Calu3 (cell line): ENCODE data around the gene PRKCA. TPM values are rescaled to one million over a fixed set of nuclear protein-coding genes. Genes with fewer than 3 reads are reported as not detected.
"Not testable (repeated sequence)": the region's sequence is repeated elsewhere in the genome, so short reads cannot be mapped to it uniquely, and the experiment has no call there.

Experiments used
- BruUV-seq: library from RNA; stranded (reverse); fragments of 400-500 nt; replicated peaks from 2 replicates; lab custom pipeline; 2021; lab: Mats Ljungman, UMichigan
- CTCF ChIA-PET: fragments of 300-600 bp; sonication (Branson Sonifier 250); formaldehyde crosslinking; loops from one replicate; lab custom pipeline; 2022; ENCODE audit warnings: antibody characterized with exemption; lab: Charles Lee
- DNase-seq: peaks from one replicate; pipeline ENCODE4 v3.0.0; 2022
- H3K27ac Mint-ChIP-seq: one replicate; pipeline ENCODE4 v1.8.0; 2022; ENCODE audit warnings: mixed read lengths; ENCODE audit not compliant: unreplicated experiment
- H3K27me3 Mint-ChIP-seq: one replicate; pipeline ENCODE4 v1.8.0; 2022; ENCODE audit warnings: mixed read lengths; ENCODE audit not compliant: unreplicated experiment
- H3K36me3 Mint-ChIP-seq: one replicate; pipeline ENCODE4 v1.8.0; 2022; ENCODE audit warnings: mild to moderate bottlenecking, moderate library complexity, mixed read lengths; ENCODE audit not compliant: insufficient read depth, unreplicated experiment
- H3K4me1 Mint-ChIP-seq: one replicate; pipeline ENCODE4 v1.8.0; 2022; ENCODE audit warnings: mild to moderate bottlenecking, low read depth, mixed read lengths; ENCODE audit not compliant: unreplicated experiment
- H3K4me3 Mint-ChIP-seq: one replicate; pipeline ENCODE4 v1.8.0; 2022; ENCODE audit warnings: mild to moderate bottlenecking, low read depth, moderate library complexity, mixed read lengths; ENCODE audit not compliant: unreplicated experiment
- H3K9me3 Mint-ChIP-seq: one replicate; pipeline ENCODE4 v1.8.0; 2022; ENCODE audit warnings: low read depth, mixed read lengths; ENCODE audit not compliant: unreplicated experiment
- CTCF ChIP-seq: fragments of 200-600 bp; IDR thresholded peaks from one replicate; pipeline ENCODE4 v1.8.0; 2022; ENCODE audit warnings: antibody characterized with exemption; ENCODE audit not compliant: unreplicated experiment
- intact Hi-C: fragments of 100-400 bp; cut with micrococcal nuclease; formaldehyde crosslinking; loops from one replicate; pipeline ENCODE4 v1.10.0; 2022; ENCODE audit not compliant: unreplicated experiment
- total RNA-seq: library from RNA; stranded (reverse); gene quantifications from 2 replicates; pipeline ENCODE4 v1.2.3, GENCODE V29; 2022

PRKCA gene
- total RNA-seq, 1 experiment from 2014 or later = 126 TPM

- intact Hi-C loops = no loop called here
- CTCF ChIA-PET = no interaction called here
- peaks cover 4% of the 10 kb centered on the region for H3K36me3 Mint-ChIP-seq
- BruUV-seq = no TSS peak
- H3K4me1 Mint-ChIP-seq = peaks cover 16% of the 10 kb centered on the region
- peaks cover 5% of the 10 kb centered on the region for H3K9me3 Mint-ChIP-seq
- no peak for TF ChIP-seq CTCF
- H3K4me3 Mint-ChIP-seq = no peak overlapping the region
- H3K27ac Mint-ChIP-seq = no peak overlapping the region
- no peaks in the 10 kb centered on the region for H3K27me3 Mint-ChIP-seq
- no peak for DNase-seq
Observed at GRCh38 chr17:66612993-66613392, 310.6 kb downstream of the PRKCA start.

GRCh38 chr17:66614469-66614868, 312.1 kb downstream of the PRKCA start:
- Mint-ChIP-seq H3K27ac (no peak overlapping the region), H3K36me3 (peaks cover 4% of the 10 kb centered on the region), H3K4me1 (peaks cover 16% of the 10 kb centered on the region), H3K4me3 (no peak overlapping the region), H3K9me3 (peaks cover 5% of the 10 kb centered on the region), H3K27me3 (no peaks in the 10 kb centered on the region)
- BruUV-seq = no TSS peak
- CTCF ChIA-PET = no interaction called here
- DNase-seq = no peak
- intact Hi-C loops = no loop called here
- TF ChIP-seq CTCF = no peak

GRCh38 chr17:66619206-66619605, 316.8 kb downstream of the PRKCA start:
- no peaks in the 10 kb centered on the region for H3K27me3 Mint-ChIP-seq
- TF ChIP-seq CTCF = no peak
- no peak for DNase-seq

GRCh38 chr17:66620528-66620927, 318.1 kb downstream of the PRKCA start:
- no peak for DNase-seq
- Mint-ChIP-seq H3K27ac (no peak overlapping the region), H3K4me3 (no peak overlapping the region), H3K4me1 (peaks cover 9% of the 10 kb centered on the region), H3K36me3 (peaks cover 4% of the 10 kb centered on the region), H3K9me3 (no peaks in the 10 kb centered on the region), H3K27me3 (no peaks in the 10 kb centered on the region)
- intact Hi-C loops = loop anchor here (5.0 kb wide), 1 partner anchor 418 kb away; no protein-coding TSS in a partner anchor
- CTCF ChIA-PET = interaction anchor here (0.5 to 1.9 kb wide), 2 partner anchors 10 to 418 kb away, joined by 4 read pairs; no protein-coding TSS in a partner anchor
- BruUV-seq = no TSS peak
- no peak for TF ChIP-seq CTCF

More at GRCh38 chr17:66619206-66619605, 316.8 kb downstream of the PRKCA start:
- no peak overlapping the region for H3K27ac Mint-ChIP-seq
- no peak overlapping the region for H3K4me3 Mint-ChIP-seq
- CTCF ChIA-PET = interaction anchor here (0.6 kb wide), 1 partner anchor 10 kb away, joined by 3 read pairs; no protein-coding TSS in a partner anchor
- H3K4me1 Mint-ChIP-seq = peaks cover 9% of the 10 kb centered on the region
- BruUV-seq = no TSS peak
- H3K9me3 Mint-ChIP-seq = no peaks in the 10 kb centered on the region
- H3K36me3 Mint-ChIP-seq = peaks cover 4% of the 10 kb centered on the region
- intact Hi-C loops = no loop called here

- BruUV-seq, CTCF ChIA-PET: not testable (repeated sequence)
Observed at GRCh38 chr17:66624630-66625029, 322.2 kb downstream of the PRKCA start.

More at GRCh38 chr17:66624630-66625029, 322.2 kb downstream of the PRKCA start:
- intact Hi-C loops = loop anchor here (5.0 kb wide), 2 partner anchors 367 to 422 kb away; no protein-coding TSS in a partner anchor
- not testable (repeated sequence) for H3K27ac Mint-ChIP-seq, H3K9me3 Mint-ChIP-seq, H3K4me1 Mint-ChIP-seq, DNase-seq, H3K4me3 Mint-ChIP-seq, H3K27me3 Mint-ChIP-seq, H3K36me3 Mint-ChIP-seq
